Left lung (tissue), 14 donors: ENCODE results near the gene COL1A1. TPM values are rescaled to one million over a fixed set of nuclear protein-coding genes. Genes with fewer than 3 reads are reported as not detected.

Experiments
- ATAC-seq: fragments of 200-7000 bp; cut with Tn5 transposase; one replicate; pipeline ENCODE4 v1.9.1; 2020; ENCODE audit warnings: moderate library complexity
- DNase-seq, 4 donors: peaks; one replicate each; pipeline ENCODE4 v3.0.0-alpha.2; 2013 to 2020
- H3K27ac ChIP-seq, 2 donors: fragments of 200-600 bp; sonication (generic) in 1 of 2; one replicate each; pipeline versions ENCODE4 v1.5.0 to v1.8.0; 2020 to 2021
- H3K27me3 ChIP-seq, 2 donors: fragments of 200-600 bp; sonication (generic) in 1 of 2; one replicate each; pipeline versions ENCODE4 v1.5.0 to v1.8.0; 2020 to 2021
- H3K36me3 ChIP-seq, 2 donors: fragments of 200-600 bp; sonication (generic) in 1 of 2; one replicate each; pipeline versions ENCODE4 v1.5.0 to v1.8.0; 2020 to 2021
- H3K4me1 ChIP-seq, 2 donors: fragments of 200-600 bp; one replicate each; pipeline ENCODE4 v1.8.0; 2021
- H3K4me3 ChIP-seq, 2 donors: fragments of 200-600 bp; sonication (generic) in 1 of 2; one replicate each; pipeline versions ENCODE4 v1.5.0 to v1.8.0; 2020 to 2021; ENCODE audit warnings: mild to moderate bottlenecking in 1 of 2
- H3K9me3 ChIP-seq, 2 donors: fragments of 200-600 bp; sonication (generic) in 1 of 2; one replicate each; pipeline versions ENCODE4 v1.5.0 to v1.8.0; 2020 to 2021
- intact Hi-C, 2 donors: fragments of 100-400 bp; cut with DNase I; formaldehyde crosslinking; loops; one replicate each; pipeline versions ENCODE4 v1.11.2 to v1.14.2; 2022
- long read RNA-seq, 12 donors: library from polyadenylated mRNA in 2 of 12; unstranded in 2 of 12; transcript quantifications; one replicate each; pipeline ENCODE4 v2.0.0 and lab custom pipeline, GENCODE V29; 2019 to 2026
- polyA plus RNA-seq, 6 donors: library from polyadenylated mRNA; unstranded; fragments of 120-200 nt; gene quantifications; one replicate each; pipeline ENCODE4 v1.2.1, GENCODE V29; 2013; ENCODE audit not compliant: insufficient read length in 6 of 6
- total RNA-seq, 2 donors: library from RNA; stranded (reverse); fragmentation: NEBNext Ultra II Directional; extraction: Animal tissue kit (Norgen Biotek cat#: 25700); gene quantifications; one replicate each; pipeline ENCODE4 v1.2.1, GENCODE V29; 2021
- TF ChIP-seq, protein P1 (sequence below), 2 donors: fragments of 200-600 bp; sonication (generic) in 1 of 2; IDR thresholded peaks; one replicate each; pipeline versions ENCODE4 v1.5.0 to v1.8.0; 2021; ENCODE audit warnings: antibody characterized with exemption in 2 of 2
- donor health status: DM: no; HTN: yes; CAD: no.
- donor health status: DM: no; HTN: no; CAD: no.

COL1A1 gene
- total RNA-seq, result 1,000 to 10,000 TPM in 1 of 2 donors, 100 to 1,000 TPM in 1; 867 to 4,830 TPM
- 100 to 1,000 TPM; 421 to 948 (median 622) TPM for polyA plus RNA-seq
- long read RNA-seq, donor 1, full-length matches to known transcripts, result 47 of 349 reads
- long read RNA-seq, donor 1, partial matches to known transcripts, result 302 of 349 reads
- long read RNA-seq, donor 1, other reads (novel, unspliced or antisense), result 0 of 349 reads
- long read RNA-seq, donor 2, full-length matches to known transcripts, result 78 of 405 reads
- long read RNA-seq, donor 2, partial matches to known transcripts, result 327 of 405 reads
- long read RNA-seq, donor 2, other reads (novel, unspliced or antisense), result 0 of 405 reads
- long read RNA-seq, donor 3, full-length matches to known transcripts, result 63 of 356 reads
- long read RNA-seq, donor 3, partial matches to known transcripts, result 293 of 356 reads
- long read RNA-seq, donor 3, other reads (novel, unspliced or antisense), result 0 of 356 reads
- long read RNA-seq, donor 4, full-length matches to known transcripts, result 20 of 400 reads
- long read RNA-seq, donor 4, partial matches to known transcripts, result 232 of 400 reads
- long read RNA-seq, donor 4, other reads (novel, unspliced or antisense), result 148 of 400 reads
- long read RNA-seq, donor 5, full-length matches to known transcripts, result 45 of 234 reads
- long read RNA-seq, donor 5, partial matches to known transcripts, result 189 of 234 reads
- long read RNA-seq, donor 5, other reads (novel, unspliced or antisense), result 0 of 234 reads
- long read RNA-seq, donor 6, full-length matches to known transcripts, result 30 of 236 reads
- long read RNA-seq, donor 6, partial matches to known transcripts, result 206 of 236 reads
- long read RNA-seq, donor 6, other reads (novel, unspliced or antisense), result 0 of 236 reads
- long read RNA-seq, donor 7, full-length matches to known transcripts, result 14 of 32 reads
- long read RNA-seq, donor 7, partial matches to known transcripts, result 18 of 32 reads
- long read RNA-seq, donor 7, other reads (novel, unspliced or antisense), result 0 of 32 reads
- long read RNA-seq, donor 8, full-length matches to known transcripts, result 93 of 532 reads
- long read RNA-seq, donor 8, partial matches to known transcripts, result 439 of 532 reads
- long read RNA-seq, donor 8, other reads (novel, unspliced or antisense), result 0 of 532 reads
- long read RNA-seq, donor 9, result 0 reads
- long read RNA-seq, donor 10, full-length matches to known transcripts, result 1 of 42 reads
- long read RNA-seq, donor 10, partial matches to known transcripts, result 36 of 42 reads
- long read RNA-seq, donor 10, other reads (novel, unspliced or antisense), result 5 of 42 reads
- long read RNA-seq, donor 11, result 0 reads
- long read RNA-seq, donor 12, full-length matches to known transcripts, result 57 of 209 reads
- long read RNA-seq, donor 12, partial matches to known transcripts, result 152 of 209 reads
- long read RNA-seq, donor 12, other reads (novel, unspliced or antisense), result 0 of 209 reads

- TF ChIP-seq, protein P1, sequence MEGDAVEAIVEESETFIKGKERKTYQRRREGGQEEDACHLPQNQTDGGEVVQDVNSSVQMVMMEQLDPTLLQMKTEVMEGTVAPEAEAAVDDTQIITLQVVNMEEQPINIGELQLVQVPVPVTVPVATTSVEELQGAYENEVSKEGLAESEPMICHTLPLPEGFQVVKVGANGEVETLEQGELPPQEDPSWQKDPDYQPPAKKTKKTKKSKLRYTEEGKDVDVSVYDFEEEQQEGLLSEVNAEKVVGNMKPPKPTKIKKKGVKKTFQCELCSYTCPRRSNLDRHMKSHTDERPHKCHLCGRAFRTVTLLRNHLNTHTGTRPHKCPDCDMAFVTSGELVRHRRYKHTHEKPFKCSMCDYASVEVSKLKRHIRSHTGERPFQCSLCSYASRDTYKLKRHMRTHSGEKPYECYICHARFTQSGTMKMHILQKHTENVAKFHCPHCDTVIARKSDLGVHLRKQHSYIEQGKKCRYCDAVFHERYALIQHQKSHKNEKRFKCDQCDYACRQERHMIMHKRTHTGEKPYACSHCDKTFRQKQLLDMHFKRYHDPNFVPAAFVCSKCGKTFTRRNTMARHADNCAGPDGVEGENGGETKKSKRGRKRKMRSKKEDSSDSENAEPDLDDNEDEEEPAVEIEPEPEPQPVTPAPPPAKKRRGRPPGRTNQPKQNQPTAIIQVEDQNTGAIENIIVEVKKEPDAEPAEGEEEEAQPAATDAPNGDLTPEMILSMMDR (IDR thresholded peaks at IDR 0.05), result no peak
- Histone ChIP-seq H3K27ac (peak within 1 kb of the TSS; percentile 65 to 88), H3K4me1 (peaks cover 0 to 29% of the 10 kb centered on the region in 2 donors), H3K27me3 (peaks cover 7 to 65% of the 10 kb centered on the region in 2 donors), H3K9me3 (no peaks in the 10 kb centered on the region), H3K4me3 (peak within 1 kb of the TSS; percentile 43 to 49), H3K36me3 (peaks cover 0 to 2% of the 10 kb centered on the region in 2 donors)
- intact Hi-C loops, result loop anchor here (5.0 kb wide), 1 partner anchor 76 kb away; no protein-coding TSS in a partner anchor
- peak; percentile 77 to 93 (median 86) for DNase-seq
- ATAC-seq, result peak; percentile 5
Measured at GRCh38 chr17:50201276-50201854, at the start of gene COL1A1. Gene COL1A1, minus strand, starts transcription at chr17:50201631. Its CDS starts 118 bp downstream, at chr17:50201513.

GRCh38 chr17:50248255-50248654, 46.8 kb upstream of the COL1A1 start:
- ATAC-seq, result no peak

DNA sequence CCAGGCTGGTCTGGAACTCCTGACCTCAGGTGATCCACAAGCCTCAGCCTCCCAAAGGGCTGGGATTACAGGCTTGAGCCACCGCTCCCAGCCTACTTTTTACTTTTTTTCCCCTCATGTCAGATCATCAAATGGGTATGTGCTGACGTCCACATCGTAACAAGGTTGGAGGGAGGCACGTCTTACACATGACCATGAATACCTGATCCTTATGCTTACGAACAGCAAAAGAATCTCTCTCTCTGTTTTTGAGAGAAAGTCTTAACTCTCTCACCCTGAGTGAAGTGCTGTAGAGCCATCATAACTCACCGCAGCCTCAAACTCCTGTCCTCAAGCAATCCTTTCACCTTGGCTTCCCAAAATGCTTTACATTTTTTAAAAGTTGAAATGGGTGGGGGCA, 43.3 kb upstream of the COL1A1 start:
- Histone ChIP-seq H3K4me1 (no peaks in the 10 kb centered on the region), H3K27me3 (peaks cover 0 to 13% of the 10 kb centered on the region in 2 donors), H3K9me3 (peaks cover 0 to 12% of the 10 kb centered on the region in 2 donors), H3K36me3 (no peaks in the 10 kb centered on the region), H3K27ac (no peak overlapping the region), H3K4me3 (no peak overlapping the region)
- ATAC-seq (no peak), DNase-seq (no peak)
- intact Hi-C loops, result no loop called here
- TF ChIP-seq, protein P1 (IDR thresholded peaks at IDR 0.05), result no peak

More at GRCh38 chr17:50248255-50248654, 46.8 kb upstream of the COL1A1 start:
- intact Hi-C loops, result no loop called here
- no peak for DNase-seq
- Histone ChIP-seq H3K36me3 (no peaks in the 10 kb centered on the region), H3K9me3 (peaks cover 0 to 12% of the 10 kb centered on the region in 2 donors), H3K4me3 (no peak overlapping the region), H3K27ac (no peak overlapping the region), H3K27me3 (peaks cover 0 to 13% of the 10 kb centered on the region in 2 donors), H3K4me1 (no peaks in the 10 kb centered on the region)
- TF ChIP-seq, protein P1 (IDR thresholded peaks at IDR 0.05), result no peak

GRCh38 chr17:50241431-50241830, 40.0 kb upstream of the COL1A1 start:
- no peak for ATAC-seq
- Histone ChIP-seq H3K4me1 (no peaks in the 10 kb centered on the region), H3K36me3 (no peaks in the 10 kb centered on the region), H3K9me3 (no peaks in the 10 kb centered on the region), H3K27ac (no peak overlapping the region), H3K27me3 (peaks cover 0 to 16% of the 10 kb centered on the region in 2 donors), H3K4me3 (no peak overlapping the region)
- intact Hi-C loops, result no loop called here
- DNase-seq, result no peak
- TF ChIP-seq, protein P1 (IDR thresholded peaks at IDR 0.05), result no peak
